GM18498 (cell line): ENCODE measurements around the gene MRPS30.
"Not testable (repeated sequence)": the region's sequence is repeated elsewhere in the genome, so short reads cannot be mapped to it uniquely, and the experiment has no call there.

Experiments
- ATAC-seq: cut with Tn5 transposase; IDR thresholded peaks from one replicate; pipeline ENCODE4 v1.9.1; 2021; ENCODE audit warnings: mild to moderate bottlenecking, moderate library complexity; ENCODE audit not compliant: unreplicated experiment

Gene MRPS30

DNA sequence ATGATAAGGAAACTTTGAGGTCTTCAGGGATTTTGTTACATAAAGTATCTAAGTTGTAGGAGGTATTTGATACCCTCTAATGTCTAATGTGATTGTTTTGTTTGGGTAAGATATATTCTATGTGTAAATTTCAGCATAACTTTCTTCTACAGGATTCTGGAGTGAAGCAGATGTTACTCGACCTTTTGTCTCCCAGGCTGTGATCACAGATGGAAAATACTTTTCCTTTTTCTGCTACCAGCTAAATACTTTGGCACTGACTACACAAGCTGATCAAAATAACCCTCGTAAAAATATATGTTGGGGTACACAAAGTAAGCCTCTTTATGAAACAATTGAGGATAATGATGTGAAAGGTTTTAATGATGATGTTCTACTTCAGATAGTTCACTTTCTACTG is 6.0 kb downstream of the MRPS30 start:
- no peak for ATAC-seq

DNA sequence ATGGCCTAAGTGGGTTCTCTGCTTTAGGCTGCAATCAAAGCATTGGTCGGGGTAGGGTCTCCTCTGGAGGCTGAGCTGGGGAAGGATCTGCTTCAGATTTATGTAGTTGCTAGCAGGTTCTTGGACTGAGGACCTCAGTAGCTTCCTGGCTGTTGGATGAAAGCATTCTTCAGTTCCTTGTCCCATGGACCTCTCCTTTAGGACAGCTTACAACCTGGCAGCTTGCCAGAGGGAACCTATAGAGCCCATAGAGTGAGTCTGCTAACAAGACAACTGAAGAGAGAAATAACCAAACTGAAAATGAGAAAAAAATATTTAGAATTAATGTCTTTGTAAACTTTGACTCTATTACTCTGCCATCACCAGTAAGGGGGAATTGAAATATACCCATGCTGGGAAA is 12.4 kb downstream of the MRPS30 start:
- ATAC-seq: no peak

DNA sequence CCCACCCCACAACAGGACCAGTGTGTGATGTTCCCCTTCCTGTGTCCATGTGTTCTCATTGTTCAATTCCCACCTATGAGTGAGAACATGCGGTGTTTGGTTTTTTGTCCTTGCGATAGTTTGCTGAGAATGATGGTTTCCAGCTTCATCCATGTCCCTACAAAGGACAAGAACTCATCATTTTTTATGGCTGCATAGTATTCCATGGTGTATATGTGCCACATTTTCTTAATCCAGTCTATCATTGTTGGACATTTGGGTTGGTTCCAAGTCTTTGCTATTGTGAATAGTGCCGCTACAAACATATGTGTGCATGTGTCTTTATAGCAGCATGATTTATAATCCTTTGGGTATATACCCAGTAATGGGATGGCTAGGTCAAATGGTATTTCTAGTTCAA is 15.9 kb downstream of the MRPS30 start:
- not testable (repeated sequence) for ATAC-seq

DNA sequence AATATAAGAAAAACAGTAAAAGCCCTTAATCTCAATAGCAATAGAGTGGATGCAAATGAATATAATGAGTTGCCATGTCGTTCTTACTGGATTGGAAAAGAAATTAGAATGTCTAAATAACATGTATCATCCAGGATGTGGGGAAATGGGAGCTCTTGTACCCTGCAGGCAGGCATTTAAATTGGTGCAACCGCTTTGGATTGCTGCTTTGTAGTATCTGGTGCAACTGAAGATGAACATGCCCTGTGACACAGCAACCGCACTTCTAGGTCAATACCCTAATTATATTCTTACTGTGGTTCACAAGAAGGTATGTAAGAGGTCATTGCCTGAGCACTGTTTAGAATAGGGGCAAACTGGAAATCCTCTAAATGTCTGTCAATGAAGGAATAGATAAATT is 18.9 kb downstream of the MRPS30 start:
- no peak for ATAC-seq

DNA sequence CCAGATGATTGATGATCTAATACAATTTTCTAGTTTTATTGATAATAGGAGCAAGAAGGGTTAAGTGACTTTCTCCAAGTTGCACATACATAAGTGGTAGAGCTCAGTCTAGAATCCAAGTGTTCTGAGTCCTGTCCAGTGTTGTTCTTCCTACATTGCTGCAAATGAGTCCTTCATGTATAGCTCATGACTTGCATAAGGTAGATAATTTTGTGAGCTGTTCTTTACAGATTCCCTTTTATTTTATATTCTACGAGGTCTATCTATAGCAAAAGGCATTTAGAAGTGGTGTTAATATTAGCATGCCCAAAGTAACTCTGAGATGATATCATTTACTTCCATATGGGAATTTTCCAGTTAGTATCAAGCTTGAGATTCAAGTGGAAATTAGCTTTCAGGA is 20.0 kb downstream of the MRPS30 start:
- ATAC-seq: no peak

DNA sequence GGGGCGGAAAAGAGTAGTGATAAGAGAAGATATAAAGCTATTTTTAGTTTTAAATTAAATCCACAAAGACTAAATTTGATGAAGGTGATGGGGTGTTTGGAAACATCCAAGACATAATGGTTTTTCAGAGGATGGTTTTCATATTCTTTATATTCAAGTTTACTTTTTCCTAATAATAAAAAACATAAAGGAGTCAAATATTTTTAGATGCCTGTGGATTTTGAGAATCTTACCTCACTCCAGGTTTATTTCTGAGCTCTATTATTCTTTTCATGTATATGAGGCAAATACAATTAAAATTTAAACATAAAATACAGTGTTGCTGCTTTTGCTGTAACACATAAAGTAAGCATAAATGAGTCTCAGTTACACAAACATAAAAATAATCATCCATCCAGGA is 22.2 kb downstream of the MRPS30 start:
- no peak for ATAC-seq

DNA sequence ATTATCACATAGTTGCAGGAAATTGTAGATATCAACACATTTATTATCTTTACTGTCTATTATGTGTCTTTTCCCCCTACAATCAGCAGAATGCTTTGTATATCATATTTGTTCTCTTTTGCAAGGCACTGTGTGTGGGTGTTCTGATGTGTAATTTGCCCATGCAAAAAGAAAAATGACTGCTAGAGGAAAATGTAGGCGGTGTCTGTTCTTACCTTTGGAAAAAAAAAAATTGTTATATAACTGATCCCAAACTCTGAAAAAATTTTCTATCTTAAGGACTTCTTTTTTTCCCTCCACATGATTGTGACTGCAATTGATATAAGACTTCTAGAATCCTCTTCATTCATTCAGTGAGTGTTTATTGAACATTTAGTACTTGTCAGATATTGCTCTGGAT is 24.5 kb downstream of the MRPS30 start:
- ATAC-seq: no peak

DNA sequence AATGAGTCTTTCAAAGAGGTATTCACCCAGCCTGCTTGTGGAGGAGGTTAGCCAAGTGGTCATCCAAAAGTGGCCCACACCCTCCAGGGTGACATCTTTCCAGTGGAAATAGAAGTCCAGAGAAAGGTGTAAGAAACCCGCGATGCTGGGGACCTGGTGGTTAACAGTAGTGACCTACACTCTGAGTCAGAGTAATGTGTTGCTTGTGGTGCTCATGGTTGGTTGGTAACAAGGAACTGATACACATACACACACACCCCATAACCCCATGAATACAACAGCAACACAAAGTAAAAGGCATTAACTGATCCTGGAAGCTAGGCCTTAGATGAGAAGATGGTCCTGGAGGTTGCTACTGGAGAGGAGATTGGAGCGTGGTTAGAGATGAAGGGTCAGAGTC is 26.9 kb downstream of the MRPS30 start:
- no peak for ATAC-seq

DNA sequence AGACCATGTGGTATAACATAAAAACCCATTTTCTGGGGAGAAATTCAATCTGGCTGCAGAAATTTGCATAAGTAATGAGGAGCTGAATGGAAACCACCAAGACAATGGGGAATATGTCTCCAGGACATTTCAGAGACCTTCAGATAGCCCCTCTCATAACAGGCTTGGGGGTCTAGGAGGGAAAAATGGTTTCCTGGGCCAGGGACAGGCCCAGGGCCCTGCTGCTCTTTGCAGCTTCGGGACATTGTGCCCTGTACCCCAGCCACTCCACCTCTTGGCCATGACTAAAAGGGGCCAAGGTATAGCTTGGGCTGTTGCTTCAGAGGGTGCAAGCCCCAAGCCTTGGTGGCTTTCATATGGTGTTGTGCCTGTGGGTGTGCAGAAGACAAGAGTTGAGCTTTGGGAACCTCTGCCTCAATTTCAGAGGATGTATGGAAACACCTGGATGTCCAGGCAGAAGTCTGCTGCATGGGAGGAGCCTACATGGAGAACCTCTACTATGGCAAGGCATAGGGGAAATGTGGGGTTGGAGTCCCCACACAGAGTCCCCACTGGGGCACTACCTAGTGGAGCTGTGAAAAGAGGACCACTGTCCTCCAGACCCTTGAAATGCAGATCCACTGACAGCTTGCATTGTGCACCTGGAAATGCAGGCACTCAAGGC is 30.4 kb downstream of the MRPS30 start:
- no peak for ATAC-seq

DNA sequence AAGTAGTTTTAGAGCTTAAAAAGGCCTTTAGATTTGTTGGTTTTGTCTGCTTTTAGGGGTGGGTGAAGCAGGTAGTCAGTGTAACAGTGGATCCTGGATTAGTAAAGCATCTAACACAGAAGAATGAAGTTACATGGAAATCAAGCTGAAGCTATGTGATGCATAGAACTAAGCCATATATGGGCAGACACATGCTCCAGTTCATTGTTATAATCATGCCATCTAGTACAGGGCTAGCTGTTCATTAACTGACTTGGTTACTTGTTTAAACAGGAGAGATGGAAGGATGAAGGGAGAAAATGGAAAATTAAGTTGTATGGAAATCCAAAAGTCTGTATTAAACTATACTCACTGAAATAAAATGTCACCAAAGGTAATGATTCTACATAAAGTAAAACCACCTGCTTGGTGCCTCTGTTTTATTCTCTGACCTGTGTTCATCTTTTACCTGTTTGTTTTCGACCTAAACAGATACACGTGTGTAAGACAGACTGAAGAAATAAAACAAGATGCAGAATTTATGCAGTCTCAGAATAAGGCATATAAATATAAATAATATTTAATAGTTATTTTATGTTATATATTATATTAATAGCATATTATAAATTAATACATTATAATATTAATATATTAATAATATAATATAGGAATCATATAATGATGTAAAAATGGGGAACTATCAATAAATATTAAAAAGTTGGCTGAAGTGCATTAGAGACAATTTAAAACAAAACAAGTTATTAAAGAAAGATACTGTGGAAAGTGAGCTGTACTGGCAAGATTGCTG is 33.9 kb downstream of the MRPS30 start:
- no peak for ATAC-seq

DNA sequence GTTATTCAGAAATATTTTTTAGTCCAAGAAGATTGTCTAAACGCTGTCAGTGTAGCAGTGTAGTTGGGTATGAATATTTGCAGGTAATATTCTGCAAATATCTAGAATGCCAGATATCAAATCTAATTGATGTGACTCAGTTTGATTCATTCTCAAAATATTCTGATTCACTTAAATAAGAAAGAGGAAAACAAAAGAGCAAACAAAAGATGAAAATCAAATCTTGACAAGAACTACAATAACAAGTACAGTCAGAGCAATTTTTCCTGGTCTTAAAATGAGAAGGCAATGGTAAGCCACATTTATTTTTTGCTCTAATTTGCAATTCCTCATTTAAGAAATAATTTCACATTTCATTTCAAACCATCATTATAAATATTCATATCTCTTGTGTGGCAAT is 36.0 kb downstream of the MRPS30 start:
- ATAC-seq: no peak

DNA sequence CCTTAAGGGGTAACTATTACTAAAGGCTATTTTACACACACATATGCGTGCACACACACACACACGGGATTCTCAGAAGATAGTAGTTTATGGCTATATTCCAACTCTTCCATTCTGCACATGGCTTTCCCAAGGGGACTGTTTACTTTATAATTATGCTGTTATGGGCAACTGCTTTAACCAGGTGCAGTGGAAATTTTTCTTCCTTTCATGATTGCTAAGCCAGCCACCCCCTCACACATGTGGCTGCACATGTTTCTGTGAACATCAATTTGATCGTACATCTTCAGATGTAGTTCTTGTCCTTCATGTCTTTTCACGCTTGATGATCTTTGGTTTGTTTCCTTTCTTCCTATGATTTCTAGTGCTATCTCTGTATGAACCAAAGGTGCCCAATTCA is 37.0 kb downstream of the MRPS30 start:
- ATAC-seq: no peak

DNA sequence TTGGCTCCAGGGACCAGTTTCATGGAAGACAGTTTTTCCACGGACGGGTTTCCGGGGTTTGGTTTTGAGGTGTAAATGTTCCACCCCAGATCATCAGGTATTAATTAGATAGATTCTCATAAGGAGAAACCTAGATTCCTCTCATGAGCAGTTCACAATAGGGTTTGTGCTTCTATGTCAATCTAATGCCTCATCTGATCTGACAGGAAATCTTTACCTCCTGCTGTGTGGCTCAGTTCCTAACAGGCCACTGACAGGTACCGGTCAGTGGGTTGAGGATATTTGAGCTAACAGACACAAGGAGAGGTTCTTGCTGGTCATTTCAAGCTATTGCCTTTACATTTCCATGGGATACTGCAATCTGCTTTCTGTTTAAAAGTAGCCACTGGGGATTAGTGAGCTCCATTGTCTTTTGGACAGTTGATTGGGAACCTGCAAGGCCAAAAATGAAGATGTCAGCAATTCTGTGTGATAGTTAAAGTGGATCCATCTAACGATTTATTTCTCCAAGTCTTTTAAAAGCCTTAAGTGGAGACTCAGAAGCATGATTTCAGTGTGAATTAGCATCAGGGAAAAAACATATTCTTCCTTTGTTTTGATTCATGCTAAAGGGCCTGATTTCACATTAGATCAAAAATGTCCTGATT is 38.6 kb downstream of the MRPS30 start:
- no peak for ATAC-seq

DNA sequence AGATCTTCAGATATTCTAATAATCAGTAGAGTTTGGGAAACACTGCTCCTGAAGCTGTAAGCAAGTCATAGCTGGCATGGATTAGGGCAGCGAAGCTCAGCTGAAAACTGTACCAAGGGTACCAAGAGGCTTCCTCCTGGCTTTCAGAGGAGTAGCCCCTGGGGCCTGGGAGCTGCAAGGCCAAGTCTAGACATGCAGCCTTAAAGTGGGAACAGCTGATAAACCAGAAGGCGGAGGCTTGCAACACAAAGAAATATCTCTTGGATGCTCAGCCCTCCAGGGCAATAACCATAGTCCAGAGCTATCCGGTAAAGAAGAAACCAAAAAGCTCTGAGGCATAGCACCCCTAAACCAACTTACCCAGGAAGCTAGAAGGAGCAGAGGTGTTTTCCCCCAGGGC is 51.5 kb downstream of the MRPS30 start:
- ATAC-seq: no peak

DNA sequence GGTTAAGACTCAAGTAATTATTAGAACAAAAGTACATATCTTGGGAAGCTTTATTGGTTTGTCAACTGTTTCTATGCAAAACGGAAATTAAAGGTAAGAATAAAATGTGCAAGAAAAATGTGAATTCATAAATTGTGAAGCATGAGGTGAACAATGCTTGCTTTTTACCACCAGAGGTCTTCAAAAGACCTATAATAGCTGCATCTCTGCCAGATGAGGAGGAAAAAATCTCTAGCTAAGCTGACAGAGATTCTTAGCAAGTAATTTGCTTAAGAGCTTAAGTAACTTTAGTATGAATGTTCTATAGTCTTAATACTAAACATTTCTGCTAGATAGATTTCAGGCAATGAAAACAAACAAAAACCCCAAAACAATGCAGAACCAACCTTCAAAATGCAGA is 54.1 kb downstream of the MRPS30 start:
- peak; percentile 73 for ATAC-seq
